Stimulated activated CD8-positive, alpha-beta memory T cell treated with anti-CD3 and anti-CD28 coated beads, Interleukin-7, amount 100 ng/mL, for 4 hours (primary cell): Measurements from ENCODE around the gene DDIT4.
A peak's percentile ranks its signal among the peaks of the same experiment; 100 is the strongest.
"Not testable (repeated sequence)": the region's sequence is repeated elsewhere in the genome, so short reads cannot be mapped to it uniquely, and the experiment has no call there.

ENCODE experiments used
- DNase-seq, 2 donors: peaks; one replicate each; pipeline ENCODE4 v3.0.0-alpha.2; 2020; ENCODE audit warnings: low read depth in 2 of 2

DDIT4 gene

DNA sequence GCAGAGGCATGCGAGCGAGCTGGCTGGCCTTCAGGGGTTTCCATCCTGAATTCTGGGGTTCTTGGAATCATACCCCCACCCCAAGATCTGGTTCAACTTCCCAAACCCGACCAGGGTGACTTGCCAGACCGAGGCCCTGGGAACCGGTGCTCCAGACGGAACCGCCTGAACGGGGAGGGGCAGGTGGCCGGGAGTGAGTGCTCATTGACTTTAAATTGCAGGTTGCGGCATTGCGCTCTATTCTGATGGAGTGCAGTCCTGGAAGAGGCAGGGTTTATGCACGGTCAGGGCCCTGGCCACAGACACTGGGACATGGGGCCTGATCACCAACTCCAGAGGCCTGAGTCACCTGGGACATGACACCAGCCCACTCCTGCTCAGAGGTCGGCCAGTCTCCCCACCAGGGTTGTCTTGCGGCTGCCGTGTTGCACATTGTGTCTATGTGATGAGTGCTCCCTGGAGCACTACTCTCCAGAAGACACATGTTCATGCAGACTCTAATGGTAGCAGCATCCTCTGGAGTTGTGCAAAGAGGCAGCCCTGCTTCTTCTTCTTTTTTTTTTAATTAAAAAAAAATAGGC, 5.8 kb upstream of the DDIT4 start:
- no peak for DNase-seq

DNA sequence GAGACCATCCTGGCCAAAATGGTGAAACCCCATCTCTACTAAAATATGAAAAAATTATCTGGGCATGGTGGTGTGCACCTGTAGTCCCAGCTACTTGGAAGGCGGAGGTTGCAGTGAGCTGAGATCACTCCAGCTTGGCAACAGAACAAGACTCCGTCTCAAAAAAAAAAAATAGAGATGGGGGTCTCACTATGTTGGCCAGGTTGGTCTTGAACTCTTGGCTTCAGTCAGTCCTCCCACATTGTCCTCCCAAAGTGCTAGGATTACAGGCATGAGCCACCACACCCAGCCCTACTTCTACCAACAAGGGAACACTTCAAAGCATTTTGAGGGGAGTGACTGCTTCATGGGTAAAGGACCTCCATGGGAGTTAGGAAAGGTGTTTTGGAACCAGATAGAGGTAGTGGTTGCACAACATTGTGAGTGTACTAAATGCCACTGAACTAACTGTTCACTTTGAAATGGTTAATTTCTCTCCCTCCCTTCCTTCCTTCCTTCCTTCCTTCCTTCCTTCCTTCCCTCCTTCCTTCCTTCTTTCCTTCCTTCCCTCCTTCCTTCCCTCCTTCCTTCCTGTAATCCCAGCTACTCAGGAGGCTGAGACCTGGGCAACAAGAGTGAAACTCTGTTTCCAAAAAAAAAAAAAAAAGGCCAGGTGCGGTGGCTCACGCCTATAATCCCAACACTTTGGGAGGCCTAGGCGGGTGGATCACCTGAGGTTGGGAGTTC, 5.1 kb upstream of the DDIT4 start:
- DNase-seq = not testable (repeated sequence)

DNA sequence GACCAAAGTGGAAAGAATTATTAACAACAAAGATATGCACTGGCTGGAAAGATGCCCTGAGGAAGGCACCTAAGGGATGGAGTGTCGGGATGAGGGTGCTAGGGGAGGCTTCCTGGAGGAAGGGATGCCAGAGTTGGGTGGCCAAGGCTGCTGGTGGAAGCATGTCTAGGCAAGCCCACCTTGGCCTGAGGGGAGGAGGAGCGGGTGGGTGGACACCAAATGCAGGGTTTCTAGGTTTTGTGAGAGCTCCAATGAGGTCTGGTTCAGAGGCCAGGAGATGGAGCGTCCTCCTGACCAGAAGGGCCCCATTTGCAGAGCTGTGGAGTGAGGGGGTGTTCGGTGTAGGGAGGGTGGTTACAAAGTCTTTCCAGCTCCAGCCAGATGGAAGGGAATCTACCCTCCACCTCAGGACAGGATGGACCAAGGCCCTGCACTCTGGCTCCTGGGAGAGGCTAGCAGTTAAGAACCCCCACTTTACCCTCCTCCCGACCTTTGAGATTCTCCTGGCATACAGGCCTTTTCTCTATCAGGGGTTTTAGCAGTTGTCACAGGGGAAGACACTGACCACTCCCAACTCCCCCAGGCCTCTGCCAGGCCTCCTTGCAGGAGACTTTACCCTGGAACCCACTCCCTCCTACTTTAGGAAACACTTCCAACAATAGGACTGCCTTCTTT, 3.0 kb upstream of the DDIT4 start:
- DNase-seq = no peak

DNA sequence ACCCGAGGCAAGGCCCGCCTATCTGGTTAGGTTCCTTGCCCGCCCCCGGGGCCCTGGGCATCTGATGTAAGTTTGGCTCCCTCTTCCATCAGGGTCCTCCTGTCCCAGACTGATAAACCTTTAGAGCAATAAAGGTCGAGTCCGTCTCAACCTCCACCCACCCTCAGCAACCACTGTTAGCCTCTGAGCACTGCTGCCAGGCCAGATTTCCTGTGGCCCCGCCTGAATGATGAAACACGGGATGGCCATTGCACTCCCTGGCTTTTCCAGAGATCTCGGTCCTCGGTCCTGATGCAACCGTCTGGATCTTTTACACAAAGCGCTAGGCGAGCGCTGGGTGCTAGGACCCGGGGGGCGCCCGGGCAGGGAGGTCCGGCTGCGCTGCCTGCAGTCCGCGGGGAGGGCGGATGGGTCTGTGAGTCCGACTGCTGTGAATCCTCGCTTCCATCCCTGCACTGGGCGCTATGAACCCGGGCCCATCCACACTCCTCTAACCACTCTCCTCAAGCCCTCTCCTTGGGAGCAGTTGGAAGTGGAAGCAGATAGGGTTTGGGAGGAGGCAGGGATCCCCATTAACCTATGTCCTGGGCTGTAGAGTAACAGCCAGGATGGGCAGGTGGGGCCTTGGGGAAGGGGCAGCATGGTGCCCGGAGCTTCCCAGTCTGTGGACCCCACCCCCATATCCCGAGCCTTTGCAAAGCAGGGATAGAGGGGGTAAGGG, 875 bp upstream of the DDIT4 start:
- peak in 1 of 2 donors; percentile 45 for DNase-seq

DNA sequence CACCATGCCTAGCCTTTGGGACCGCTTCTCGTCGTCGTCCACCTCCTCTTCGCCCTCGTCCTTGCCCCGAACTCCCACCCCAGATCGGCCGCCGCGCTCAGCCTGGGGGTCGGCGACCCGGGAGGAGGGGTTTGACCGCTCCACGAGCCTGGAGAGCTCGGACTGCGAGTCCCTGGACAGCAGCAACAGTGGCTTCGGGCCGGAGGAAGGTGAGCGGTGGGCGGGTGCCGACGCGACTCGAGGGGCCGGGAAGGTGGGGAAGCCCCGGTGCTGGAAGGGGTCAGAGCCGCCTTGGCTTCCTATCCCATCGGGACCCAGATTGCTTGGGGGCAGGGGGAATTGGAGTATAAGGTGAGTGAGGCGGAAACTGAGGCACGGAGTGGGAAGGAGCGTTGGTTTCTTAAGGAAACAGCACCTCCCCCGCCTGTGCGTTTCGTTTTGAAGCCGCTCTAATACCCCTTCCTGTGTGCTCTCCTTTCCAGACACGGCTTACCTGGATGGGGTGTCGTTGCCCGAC, 547 bp downstream of the DDIT4 start:
- no peak for DNase-seq

DNA sequence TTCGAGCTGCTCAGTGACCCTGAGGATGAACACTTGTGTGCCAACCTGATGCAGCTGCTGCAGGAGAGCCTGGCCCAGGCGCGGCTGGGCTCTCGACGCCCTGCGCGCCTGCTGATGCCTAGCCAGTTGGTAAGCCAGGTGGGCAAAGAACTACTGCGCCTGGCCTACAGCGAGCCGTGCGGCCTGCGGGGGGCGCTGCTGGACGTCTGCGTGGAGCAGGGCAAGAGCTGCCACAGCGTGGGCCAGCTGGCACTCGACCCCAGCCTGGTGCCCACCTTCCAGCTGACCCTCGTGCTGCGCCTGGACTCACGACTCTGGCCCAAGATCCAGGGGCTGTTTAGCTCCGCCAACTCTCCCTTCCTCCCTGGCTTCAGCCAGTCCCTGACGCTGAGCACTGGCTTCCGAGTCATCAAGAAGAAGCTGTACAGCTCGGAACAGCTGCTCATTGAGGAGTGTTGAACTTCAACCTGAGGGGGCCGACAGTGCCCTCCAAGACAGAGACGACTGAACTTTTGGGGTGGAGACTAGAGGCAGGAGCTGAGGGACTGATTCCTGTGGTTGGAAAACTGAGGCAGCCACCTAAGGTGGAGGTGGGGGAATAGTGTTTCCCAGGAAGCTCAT, 1.1 kb downstream of the DDIT4 start:
- peak in 1 of 2 donors; percentile 63 for DNase-seq

DNA sequence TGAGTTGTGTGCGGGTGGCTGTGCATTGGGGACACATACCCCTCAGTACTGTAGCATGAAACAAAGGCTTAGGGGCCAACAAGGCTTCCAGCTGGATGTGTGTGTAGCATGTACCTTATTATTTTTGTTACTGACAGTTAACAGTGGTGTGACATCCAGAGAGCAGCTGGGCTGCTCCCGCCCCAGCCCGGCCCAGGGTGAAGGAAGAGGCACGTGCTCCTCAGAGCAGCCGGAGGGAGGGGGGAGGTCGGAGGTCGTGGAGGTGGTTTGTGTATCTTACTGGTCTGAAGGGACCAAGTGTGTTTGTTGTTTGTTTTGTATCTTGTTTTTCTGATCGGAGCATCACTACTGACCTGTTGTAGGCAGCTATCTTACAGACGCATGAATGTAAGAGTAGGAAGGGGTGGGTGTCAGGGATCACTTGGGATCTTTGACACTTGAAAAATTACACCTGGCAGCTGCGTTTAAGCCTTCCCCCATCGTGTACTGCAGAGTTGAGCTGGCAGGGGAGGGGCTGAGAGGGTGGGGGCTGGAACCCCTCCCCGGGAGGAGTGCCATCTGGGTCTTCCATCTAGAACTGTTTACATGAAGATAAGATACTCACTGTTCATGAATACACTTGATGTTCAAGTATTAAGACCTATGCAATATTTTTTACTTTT, 1.8 kb downstream of the DDIT4 start:
- no peak for DNase-seq

DNA sequence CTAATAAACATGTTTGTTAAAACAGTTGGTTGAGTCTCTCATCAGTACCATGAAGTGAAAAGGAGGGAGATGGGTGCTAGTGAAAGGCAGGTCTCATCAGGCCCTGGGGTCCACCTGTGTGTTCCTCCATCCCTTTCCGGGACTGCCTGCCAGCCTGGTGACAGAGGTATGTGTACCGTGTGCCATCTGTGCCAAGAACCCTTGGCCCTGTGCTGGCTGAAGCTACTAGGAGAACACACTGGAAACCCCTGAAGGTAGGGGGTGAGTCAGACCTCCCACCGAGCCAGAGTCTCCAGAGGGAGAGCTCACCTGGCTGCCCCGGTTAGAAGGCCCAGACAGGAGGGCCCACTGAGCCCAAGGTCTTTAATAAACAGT, 2.3 kb downstream of the DDIT4 start:
- no peak for DNase-seq

DNA sequence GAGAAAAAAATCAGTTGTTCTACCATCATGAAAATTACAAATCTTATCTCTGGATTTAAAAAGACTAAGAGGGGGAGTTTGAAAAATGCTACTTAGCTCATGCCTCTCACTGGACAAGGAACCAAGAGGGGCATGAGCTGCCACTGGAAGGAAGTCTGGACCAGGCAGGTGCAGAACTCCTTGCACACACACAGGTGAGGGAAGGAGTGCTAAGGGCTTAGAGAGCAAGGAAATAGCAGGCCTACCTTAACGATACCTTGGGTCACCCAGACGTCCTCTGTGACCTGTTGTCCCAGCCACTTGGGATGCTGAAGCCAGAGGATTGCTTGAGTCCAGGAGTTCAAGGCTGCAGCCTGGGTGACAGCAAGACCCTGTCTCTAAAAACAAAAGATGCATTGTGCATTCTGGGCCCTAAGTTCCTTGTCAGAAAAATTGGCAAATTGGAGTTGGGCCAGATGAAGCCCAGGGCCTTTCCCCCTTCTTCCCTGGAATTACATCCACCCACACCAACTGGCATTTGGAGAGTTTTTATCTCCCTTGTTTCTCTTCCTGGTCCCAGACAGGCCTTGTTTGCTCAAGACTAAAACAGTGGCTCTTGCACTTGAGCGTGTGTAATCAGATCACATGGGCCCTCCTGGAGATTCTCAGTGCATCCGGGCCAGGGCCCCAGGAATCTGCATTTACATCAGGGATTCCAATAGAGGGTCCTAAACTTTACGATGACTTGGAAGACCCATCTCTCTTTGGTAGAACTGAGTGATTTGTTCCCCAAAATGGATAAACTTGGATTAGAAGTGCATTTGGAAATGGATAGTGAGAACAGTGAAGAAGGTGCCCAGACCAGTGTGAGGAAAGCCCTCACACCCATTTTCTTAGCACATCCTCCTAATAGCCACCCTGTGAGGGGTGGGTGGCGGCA, 3.0 kb downstream of the DDIT4 start:
- no peak for DNase-seq

DNA sequence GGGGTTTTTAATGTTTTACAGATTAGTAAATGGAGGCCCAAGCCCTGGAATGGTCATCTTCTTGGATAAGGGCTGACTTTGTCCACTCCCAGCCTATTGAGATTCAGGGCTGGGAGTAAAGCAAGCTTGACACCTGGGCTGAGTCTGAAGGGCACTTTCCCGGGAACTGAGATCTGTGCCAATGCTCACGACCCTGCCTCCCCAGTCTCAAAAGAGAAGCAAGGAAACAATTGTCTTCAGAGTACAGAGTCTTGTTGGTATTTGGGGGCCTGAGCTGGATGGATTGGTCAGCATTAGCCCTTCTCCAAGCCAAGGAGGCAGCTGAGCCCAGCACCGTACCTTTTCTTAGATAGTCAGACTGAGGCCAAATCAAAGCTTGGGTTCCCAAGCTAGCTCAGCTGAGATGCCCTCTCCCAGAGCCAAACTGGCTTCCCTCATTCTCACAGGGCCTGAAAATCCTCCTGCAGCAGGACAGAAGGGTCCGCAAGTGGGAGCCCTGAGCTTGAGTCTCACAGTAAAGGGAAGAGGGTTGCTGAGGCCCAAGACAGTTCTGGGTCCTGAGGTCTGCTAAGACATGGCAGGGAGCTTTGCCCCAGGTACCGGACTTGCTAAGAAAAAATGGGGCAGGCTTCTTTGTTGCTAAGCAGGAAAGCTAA, 3.7 kb downstream of the DDIT4 start:
- DNase-seq = no peak

DNA sequence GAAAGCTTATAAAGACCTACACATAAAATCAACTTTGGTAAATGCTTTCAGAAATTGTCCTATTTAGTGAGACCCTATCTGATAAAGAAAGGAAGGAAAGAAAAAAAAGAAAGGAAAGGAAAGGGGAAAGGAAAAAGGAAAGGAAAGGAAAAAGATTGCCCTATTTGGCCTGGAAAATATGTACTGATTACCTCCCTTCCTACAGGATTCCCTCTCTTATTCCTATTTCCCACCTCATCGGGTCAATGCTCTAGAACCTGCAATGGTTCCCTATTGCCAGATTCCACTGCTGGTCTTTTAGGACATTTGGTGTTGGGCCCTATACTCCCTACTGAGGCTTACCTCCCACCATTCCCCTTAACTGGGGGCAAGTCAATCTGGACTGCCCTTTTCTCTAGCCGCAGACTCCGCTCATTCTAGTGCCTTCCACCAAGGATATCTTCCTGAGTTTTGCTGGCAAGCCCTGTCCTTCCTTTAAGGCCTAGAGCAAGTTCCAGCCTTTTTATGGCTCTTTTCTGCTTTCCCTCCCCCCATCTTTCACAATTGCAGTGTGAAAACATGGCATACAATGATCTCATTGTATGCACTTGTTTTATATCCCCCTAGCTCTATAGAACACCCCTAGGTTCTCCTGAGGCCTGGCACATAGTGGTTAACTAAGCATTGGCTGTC, 4.4 kb downstream of the DDIT4 start:
- DNase-seq = no peak

DNA sequence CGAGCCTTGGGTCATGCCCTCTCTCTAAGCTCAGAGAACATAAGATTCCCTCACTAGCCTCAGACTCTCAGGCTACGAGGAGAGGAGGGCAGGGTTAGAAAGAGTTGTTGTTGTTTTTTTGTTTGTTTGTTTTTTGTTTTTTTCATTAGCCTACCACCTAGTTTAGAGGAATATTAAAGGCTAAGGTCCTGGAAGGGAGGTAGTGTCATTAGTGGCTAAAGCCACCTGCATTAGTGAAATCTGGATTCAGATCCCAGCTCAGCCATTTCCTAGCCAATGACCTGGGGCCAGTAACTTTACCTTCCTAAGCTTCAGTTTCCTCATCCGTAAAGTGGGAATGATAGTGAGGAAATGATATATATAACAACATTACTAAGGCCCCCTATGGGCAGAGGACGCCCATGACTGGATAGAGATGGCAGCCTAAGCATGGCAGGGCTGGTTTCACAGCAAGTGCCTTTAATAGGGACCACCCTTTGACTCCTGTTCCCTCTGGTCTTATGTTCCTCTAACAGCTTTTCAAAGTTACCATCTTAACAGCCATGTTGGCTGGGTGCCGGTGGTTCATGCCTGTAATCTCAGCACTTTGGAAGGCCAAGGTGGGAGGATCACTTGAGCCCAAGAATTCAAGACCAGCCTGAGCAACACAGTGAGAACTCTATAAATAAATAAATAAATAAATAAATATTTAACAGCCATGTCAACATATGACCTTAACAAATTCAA, 5.1 kb downstream of the DDIT4 start:
- no peak for DNase-seq

DNA sequence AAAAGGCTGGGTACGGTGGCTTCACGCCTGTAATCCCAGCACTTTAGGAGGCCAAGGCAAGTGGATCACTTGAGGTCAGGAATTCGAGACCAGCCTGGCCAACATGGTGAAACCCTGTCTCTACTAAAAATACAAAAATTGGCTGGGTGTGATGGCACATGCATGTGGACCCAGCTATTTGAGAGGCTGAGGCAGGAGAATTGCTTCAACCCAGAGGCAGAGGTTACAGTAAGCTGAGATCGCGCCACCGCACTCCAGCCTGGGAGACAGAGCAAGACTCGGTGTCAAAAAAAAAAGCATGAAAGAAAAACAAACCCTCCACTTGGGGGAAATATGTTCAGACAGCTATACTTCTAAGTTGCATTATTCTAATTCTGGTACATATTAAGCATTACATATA, 5.9 kb downstream of the DDIT4 start:
- DNase-seq = not testable (repeated sequence)

DNA sequence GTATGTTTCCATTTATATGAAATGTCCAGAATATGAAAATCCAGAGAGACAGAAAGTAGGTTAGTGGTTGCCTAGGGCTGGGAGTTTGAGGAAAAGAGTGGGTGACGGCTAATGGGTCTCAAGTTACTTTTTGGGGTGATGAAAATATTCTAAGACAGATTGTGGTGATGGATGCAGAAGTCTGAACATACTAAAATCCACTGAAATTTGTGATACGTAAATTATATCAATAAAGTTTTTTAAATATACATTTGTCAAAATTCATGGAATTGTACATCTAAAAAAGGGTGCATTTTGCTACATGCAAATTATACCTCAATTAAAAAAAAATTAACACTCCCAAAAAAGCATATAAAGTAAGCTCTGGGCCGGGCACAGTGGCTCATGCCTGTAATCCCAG, 9.4 kb downstream of the DDIT4 start:
- no peak for DNase-seq

DNA sequence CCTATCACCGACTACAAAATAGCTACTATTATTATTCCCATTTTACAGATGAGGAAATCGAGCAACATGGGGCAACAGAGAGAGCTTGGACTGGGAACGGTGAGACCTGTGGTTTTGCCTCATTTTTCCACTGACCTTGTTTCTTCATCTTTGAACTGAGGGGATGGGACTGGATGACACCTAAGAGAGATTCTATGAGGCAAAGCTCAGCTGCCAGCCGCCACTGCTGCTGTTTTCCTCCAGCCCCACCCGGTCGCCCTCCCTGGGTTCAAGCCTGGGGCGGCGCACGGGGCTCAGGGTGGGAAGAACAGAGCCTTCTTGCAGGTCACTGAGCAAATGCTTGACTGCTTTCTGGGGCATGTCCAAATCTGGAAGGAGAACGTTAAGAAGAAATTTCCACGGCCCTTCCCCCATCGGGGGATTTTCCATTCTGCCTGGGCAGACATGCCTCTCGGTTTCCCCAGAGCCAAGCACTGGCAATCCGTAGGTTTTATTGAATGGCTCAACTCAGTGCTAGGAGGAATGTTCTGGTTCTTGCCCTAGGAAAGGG, 12.3 kb downstream of the DDIT4 start:
- DNase-seq = no peak

DNA sequence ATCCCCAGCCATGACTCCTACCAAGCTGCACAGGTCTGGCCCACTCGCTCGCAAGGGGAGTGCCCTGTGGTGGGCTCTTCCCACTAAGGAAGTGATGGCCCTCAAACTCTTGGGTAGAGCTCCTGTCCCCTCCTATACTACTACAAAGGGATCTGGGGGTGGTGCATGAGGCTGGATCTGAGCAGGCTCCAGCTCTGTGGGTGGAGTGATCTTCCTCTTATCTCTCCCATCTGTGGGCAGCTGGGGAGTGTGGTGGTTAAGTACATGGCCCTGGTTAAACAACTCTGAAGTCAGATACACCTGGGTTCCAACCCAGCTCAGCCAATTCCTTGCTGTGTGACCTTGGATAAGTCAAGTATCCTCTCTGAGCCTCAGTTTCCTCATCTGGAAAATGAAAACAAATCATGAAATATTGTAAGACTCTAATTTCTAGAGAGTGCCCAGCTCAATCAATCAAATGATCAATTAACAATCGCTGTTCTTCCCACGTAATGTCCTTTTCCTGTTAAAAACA, 17.4 kb downstream of the DDIT4 start:
- no peak for DNase-seq

DNA sequence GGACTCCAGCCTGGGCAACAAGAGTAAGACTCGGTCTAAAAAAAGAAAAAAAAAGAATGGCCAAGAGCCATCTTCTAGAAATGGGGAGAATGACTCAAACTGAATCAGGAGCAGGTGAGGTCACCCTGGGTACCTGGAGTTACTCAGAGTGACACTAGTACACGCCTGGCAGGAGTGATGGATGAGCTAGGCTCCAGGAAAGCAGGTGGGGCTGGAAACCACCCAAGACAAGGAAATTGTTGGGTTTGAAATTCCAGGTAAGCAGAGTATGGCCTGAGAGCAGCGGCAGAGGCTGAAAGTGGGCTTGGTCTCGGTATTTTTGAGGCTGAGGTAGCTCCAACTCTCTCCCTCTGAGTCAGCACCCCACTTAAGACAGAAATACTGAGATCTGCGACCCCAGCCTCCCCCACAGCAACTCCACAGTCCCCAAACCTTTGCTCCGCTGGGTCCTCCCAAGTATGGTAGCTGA, 18.5 kb downstream of the DDIT4 start:
- DNase-seq = peak; percentile 47 to 62
